Measurements from ENCODE around the gene CCDC195. TPM values are rescaled to one million over a fixed set of nuclear protein-coding genes. Genes with fewer than 3 reads are reported as not detected.
A peak's percentile ranks its signal among the peaks of the same experiment; 100 is the strongest.

Gene CCDC195
- total and polyA plus RNA-seq, 8 donors, result not detected

DNA sequence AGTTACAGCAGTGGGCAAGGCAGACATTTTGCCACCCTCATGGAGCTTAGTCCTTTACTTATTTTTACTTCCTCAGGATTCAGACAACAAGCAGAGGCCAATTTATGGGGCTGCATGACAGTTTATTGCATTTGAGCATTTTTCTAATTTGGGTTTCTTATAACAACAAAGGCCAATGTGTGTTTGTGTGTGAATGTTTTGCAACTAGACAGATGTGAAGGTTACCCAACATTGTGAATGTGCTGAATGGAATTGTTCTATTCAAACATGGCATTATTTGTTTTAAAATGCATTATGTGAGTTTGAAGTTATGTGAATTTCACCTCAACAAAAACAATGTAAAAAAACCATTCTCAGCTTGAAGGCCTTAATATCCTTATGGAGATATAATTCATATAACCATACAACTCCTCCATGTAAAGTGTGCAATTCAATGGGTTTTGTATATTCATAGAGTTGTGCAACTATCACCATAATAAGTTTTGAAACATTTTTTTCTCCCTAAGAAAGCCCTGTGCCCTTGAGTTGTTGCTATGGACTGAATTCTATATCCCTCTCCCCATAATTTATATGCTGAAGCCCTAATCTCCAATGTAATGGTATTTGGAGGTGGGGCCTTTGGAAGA lies 57.3 kb downstream of the CCDC195 start:
- DNase-seq (no peak), FAIRE-seq (no peak), ATAC-seq (no peak)
- TF ChIP-seq, protein P1, sequence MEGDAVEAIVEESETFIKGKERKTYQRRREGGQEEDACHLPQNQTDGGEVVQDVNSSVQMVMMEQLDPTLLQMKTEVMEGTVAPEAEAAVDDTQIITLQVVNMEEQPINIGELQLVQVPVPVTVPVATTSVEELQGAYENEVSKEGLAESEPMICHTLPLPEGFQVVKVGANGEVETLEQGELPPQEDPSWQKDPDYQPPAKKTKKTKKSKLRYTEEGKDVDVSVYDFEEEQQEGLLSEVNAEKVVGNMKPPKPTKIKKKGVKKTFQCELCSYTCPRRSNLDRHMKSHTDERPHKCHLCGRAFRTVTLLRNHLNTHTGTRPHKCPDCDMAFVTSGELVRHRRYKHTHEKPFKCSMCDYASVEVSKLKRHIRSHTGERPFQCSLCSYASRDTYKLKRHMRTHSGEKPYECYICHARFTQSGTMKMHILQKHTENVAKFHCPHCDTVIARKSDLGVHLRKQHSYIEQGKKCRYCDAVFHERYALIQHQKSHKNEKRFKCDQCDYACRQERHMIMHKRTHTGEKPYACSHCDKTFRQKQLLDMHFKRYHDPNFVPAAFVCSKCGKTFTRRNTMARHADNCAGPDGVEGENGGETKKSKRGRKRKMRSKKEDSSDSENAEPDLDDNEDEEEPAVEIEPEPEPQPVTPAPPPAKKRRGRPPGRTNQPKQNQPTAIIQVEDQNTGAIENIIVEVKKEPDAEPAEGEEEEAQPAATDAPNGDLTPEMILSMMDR (IDR thresholded peaks at IDR 0.05), result no peak
- intact Hi-C loops (cut with DNase I), result no loop called here
- no peaks in the 10 kb centered on the region for H3K4me1 ChIP-seq
- no peak overlapping the region for H3K27ac ChIP-seq
- no peaks in the 10 kb centered on the region for H3K36me3 ChIP-seq
- H3K9me3 ChIP-seq, result no peaks in the 10 kb centered on the region
- no peaks in the 10 kb centered on the region for H3K27me3 ChIP-seq
- H3K4me3 ChIP-seq, result no peak overlapping the region

DNA sequence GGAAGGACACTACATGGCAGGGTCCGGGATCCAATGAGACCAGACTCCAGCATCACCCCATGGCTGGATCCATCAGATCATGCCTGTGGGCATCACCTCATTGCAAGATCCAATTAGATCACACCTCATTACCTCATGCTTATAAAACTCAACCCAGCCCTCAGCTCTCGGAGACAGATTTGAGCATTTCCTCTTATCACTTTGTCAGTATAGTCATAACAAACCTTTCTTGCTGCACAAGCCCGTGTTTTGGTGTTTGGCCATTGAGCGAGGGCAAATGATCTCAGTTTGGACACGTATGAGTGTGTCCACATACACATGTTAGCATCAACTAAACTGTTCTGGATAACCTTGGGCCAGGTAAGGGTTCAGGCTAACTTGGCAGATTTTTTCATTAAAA lies 58.8 kb downstream of the CCDC195 start:
- Histone ChIP-seq H3K4me3 (no peak overlapping the region), H3K27ac (no peak overlapping the region), H3K9me3 (no peaks in the 10 kb centered on the region), H3K4me1 (no peaks in the 10 kb centered on the region), H3K36me3 (no peaks in the 10 kb centered on the region), H3K27me3 (no peaks in the 10 kb centered on the region)
- intact Hi-C loops (cut with DNase I), result no loop called here
- FAIRE-seq (no peak), DNase-seq (no peak), ATAC-seq (no peak)
- 66 to 75% methylated on average over 5 of the region's 5 CpGs for WGBS, 2 donors
- TF ChIP-seq, protein P1 (IDR thresholded peaks at IDR 0.05), result no peak

DNA sequence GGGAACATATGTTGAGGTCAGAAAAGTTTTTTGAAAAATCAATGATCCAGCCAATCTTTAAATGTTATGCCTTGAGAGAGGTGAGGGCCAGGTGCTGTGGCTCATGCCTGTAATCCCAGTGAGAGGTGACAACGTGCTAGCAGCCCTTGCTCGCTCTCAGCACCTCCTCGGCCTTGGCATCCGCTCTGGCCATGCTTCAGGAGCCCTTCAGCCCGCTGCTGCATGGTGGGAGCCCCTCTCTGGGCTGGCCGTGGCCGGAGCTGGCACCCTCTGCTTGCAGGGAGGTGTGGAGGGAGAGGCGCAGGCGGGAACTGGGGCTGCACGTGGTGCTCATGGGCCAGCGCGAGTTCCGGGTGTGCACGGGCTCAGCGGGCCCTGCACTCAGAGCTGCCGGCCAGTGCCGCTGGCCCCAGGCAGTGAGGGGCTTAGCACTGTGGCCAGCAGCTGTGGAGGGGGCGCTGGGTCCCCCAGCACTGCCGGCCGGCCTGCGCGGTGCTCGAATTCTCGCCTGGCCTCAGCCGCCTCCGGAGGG lies 61.1 kb downstream of the CCDC195 start:
- Histone ChIP-seq H3K4me3 (no peak overlapping the region), H3K27ac (no peak overlapping the region), H3K4me1 (no peaks in the 10 kb centered on the region), H3K27me3 (peaks cover 0 to 6% (median 0%) of the 10 kb centered on the region in 4 donors), H3K9me3 (no peaks in the 10 kb centered on the region), H3K36me3 (no peaks in the 10 kb centered on the region)
- 85 to 91% methylated on average over 26 of the region's 26 CpGs for WGBS, 2 donors
- TF ChIP-seq, protein P1 (IDR thresholded peaks at IDR 0.05), result no peak
- peak in 1 of 6 donors; percentile 63 for DNase-seq
- FAIRE-seq, result no peak
- intact Hi-C loops (cut with DNase I), result no loop called here
- ATAC-seq, result no peak

Other genes with a start within 250 kb of the CCDC195 start
- gene CUL3, start 131.0 kb downstream of the CCDC195 start, total RNA-seq, result 10 to 100 TPM; 32.2 to 41.6 (median 36.2) TPM
- 10 to 100 TPM; 39.7 to 49.5 TPM for gene CUL3, start 131.0 kb downstream of the CCDC195 start, polyA plus RNA-seq